GM18526 (cell line): ENCODE measurements around the gene GRIK1.

Source experiments
- POLR2A ChIP-seq: IDR thresholded peaks from 3 replicates; pipeline ENCODE4 v1.6.1; 2011; ENCODE audit not compliant: insufficient read length; ENCODE audit errors: extremely low read depth

Gene GRIK1

GRCh38 chr21:29633756-29634155 lies 306.0 kb downstream of the GRIK1 start:
- TF ChIP-seq POLR2A: no peak

- no peak for TF ChIP-seq POLR2A
These were observed 309.4 kb downstream of the GRIK1 start for GRCh38 chr21:29630441-29630840.

GRCh38 chr21:29627905-29628304 lies 311.9 kb downstream of the GRIK1 start:
- no peak for TF ChIP-seq POLR2A

GRCh38 chr21:29626801-29627470 lies 312.9 kb downstream of the GRIK1 start:
- no peak for TF ChIP-seq POLR2A

GRCh38 chr21:29625990-29626389 lies 313.8 kb downstream of the GRIK1 start:
- TF ChIP-seq POLR2A: no peak

GRCh38 chr21:29624776-29625175 lies 315.0 kb downstream of the GRIK1 start:
- TF ChIP-seq POLR2A: no peak

GRCh38 chr21:29621525-29621924 lies 318.3 kb downstream of the GRIK1 start:
- TF ChIP-seq POLR2A: no peak

GRCh38 chr21:29616209-29616751 lies 323.5 kb downstream of the GRIK1 start:
- TF ChIP-seq POLR2A: no peak

- no peak for TF ChIP-seq POLR2A
These were observed 325.9 kb downstream of the GRIK1 start for GRCh38 chr21:29613877-29614276.

- TF ChIP-seq POLR2A: no peak
These were observed 326.8 kb downstream of the GRIK1 start for GRCh38 chr21:29613021-29613420.

GRCh38 chr21:29610779-29611360 lies 328.9 kb downstream of the GRIK1 start:
- no peak for TF ChIP-seq POLR2A

- TF ChIP-seq POLR2A: no peak
These were observed 333.2 kb downstream of the GRIK1 start for GRCh38 chr21:29606613-29607012.

GRCh38 chr21:29604076-29604475 lies 335.7 kb downstream of the GRIK1 start:
- TF ChIP-seq POLR2A: no peak

- no peak for TF ChIP-seq POLR2A
These were observed 338.7 kb downstream of the GRIK1 start for GRCh38 chr21:29601047-29601446.

GRCh38 chr21:29586696-29587095 lies 353.1 kb downstream of the GRIK1 start:
- TF ChIP-seq POLR2A: no peak

- TF ChIP-seq POLR2A: no peak
These were observed 354.3 kb downstream of the GRIK1 start for GRCh38 chr21:29585462-29585861.
